GM19438 (cell line): ENCODE results near the gene EGFL7.

ENCODE experiments used
- ATAC-seq: cut with Tn5 transposase; IDR thresholded peaks from one replicate; pipeline ENCODE4 v1.9.1; 2021; ENCODE audit warnings: low read depth; ENCODE audit not compliant: unreplicated experiment

The EGFL7 gene

DNA sequence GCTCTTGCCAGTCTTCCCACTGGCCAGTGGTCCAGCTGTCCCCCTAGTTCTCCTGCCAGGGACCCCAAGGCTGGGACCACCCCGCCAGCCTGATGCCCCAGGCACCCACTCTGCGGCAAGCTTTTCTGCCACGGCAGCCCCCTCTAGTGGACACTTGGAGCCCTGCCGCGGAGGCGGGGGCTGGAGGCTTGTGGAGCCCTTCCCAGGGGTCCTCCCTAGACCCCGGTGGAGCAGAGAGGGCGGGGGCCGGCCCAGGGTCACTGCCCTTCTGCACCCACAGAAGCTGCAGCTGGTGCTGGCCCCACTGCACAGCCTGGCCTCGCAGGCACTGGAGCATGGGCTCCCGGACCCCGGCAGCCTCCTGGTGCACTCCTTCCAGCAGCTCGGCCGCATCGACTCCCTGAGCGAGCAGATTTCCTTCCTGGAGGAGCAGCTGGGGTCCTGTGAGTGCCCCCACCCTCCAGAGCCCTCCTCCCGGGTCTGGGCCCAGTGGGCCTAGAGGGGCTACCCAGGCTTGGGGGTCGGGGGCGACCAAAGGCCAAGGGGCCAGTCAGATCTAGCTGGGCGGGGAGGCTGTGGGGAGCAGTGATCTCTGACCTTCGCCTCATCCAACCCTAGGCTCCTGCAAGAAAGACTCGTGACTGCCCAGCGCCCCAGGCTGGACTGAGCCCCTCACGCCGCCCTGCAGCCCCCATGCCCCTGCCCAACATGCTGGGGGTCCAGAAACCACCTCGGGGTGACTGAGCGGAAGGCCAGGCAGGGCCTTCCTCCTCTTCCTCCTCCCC lies 9.1 kb downstream of the EGFL7 start:
- ATAC-seq: no peak

DNA sequence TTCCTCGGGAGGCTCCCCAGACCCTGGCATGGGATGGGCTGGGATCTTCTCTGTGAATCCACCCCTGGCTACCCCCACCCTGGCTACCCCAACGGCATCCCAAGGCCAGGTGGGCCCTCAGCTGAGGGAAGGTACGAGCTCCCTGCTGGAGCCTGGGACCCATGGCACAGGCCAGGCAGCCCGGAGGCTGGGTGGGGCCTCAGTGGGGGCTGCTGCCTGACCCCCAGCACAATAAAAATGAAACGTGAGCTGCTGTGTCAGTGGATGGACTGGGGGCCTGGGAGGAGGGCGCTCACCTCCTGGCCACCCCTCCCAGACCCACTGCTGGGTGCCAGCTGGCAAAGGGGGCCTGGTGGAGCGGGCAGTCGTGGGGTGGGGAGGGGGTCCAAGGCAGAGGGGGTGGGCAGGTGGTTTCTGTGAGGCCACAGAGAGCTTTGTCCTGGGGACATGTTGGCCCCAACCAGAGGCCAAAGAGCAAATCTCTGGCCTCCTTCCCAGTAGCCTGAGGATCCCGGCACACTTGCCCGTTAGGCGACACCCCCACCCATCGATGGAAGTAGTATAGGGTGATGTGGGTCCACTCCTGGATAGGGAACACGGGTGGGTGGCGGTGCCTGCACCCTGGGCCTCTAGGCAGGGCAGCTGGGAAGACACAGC lies 9.8 kb downstream of the EGFL7 start:
- no peak for ATAC-seq

DNA sequence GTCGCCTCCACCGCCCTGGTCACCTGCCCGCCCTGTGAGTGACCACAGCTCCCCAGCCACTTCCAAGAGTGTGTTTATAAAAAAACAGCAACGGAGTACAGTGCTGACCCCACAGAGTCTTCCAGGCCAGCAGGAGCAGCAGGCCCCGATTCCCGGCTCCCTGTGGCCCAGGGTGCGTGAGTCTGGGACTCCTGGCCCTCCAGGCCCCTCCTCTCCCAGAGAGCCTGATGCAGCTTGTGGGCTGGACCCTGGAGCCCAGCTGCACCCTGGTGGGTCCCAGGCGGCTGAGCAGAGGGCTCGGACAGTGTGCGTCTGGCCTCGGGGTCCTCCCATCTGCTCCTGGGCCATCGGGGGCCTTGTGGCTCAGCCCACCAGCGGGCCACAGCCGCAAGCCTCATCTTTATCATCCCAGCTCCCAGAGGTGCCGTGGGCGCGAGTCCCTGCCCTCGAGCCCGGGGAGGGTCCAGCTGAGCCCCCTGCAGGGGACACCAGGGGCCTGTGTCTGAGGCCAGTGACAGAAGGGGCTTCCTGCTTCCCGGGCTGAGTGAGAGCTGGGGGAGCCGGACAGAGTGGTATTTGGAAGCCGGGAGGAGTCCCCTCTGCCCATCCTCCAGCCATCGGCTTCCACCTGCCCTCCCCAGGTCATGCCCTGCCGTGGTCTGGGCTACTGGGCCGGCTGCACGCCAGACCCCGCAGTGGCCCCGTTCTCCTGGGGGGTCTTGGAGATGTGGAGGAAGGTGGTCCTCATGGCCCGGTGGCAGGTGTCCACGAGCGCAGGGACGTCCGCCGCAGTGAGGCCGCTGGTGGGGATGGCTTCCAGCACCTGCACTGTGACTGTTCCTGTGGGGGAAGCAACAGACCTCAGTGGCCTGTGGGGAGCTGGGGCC lies 10.6 kb downstream of the EGFL7 start:
- no peak for ATAC-seq

DNA sequence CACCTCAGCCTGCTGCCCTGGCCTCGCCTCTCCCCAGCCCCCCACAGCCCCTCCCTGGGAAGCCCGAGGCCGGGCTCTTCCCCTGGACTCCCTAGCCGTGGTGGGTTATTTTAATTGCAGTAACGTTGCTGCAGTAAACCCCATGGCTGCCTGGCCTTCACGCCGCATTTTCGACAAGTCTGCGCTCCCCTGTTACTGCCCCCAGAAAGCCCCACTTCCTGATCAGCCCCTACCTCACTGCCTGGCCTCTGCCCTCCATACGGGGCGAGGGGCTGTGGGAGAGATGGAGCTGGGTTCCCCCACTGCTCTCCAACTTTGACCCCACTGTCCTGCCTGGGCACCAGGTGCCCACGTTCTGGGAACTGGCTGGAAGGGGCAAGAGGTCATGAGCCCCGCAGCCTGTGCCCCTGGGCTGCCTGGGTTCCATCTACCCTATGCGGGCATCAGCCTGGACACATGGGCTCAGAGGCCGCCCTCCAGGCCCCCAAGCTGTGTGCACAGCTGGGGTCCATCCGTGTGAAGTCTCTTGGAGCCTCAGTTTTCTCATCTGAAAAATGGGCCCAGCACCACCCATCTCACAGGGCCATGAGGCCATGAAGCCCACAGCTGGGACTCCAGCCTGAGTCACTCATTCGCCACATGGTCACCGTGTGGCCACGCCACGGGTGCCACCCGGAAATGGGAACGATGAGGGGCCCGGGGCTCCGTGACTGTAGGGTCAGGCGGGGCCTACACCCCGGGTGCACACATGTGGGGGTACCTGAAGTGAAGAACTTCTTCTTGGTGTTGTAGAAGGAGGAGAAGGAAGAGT lies 11.5 kb downstream of the EGFL7 start:
- ATAC-seq: no peak

DNA sequence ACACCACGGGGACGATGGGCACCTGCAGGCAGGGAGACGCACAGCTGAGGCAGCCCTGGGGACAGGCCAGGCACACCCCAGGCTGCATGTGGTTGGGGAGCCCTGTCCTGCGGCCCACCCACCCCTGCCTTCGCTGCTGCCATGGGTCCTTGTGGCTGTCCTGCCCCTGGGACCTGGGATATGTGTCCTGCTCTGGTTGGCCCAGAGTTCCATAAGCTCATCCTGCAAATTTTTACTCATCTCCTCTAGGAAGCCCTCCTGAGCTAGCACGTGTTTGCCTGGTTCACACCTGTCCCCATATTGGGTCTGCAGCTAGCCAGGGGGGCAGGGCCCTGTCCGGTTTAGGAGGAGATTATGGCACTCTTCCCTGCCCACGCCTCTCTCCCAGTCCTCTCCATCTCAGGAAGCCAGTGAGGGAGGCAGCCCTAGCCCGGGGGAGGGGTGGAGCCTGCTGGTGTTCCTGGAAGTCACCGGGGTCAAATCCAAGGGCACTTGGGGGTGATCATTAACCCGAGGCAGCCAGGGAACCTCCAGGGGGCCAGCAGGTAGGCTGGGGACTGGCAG lies 12.2 kb downstream of the EGFL7 start:
- ATAC-seq: no peak

DNA sequence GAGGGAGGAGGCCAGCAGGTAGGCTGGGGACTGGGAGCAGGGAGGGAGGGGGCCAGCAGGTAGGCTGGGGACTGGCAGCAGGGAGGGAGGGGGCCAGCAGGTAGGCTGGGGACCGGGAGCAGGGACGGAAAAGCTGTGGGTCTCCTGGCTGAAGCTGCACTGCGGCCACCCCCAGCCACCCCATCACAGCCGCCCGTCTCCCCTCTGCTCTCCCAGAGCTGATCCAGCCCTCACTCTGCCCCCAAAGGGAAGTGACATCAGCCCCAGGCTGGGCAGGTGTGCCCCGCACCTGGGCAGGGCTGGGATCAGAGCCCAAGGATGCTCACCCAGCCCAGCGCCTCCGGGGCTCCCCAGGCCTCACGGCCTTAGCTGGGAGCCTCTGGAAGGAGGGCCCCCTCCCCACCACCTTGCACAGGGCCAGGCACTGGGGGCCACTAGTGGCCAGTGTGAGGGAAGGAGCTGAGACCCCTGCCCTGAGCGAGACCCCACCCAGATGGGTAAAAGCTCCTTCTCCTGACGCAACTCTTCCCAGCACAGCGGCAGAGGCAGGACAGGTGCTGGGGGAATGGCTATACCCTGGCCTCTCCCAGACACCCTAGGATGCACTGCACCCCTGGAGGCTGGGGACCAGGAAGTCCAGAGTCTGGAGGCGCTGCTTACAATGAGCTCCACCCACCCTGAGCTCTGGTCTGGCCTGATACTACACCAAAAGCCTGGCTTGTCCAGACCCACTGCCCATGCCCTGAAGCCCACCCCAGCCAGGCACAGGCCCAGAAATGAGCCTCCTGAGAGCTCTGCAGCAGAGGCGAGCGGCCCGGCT lies 13.0 kb downstream of the EGFL7 start:
- ATAC-seq: no peak

DNA sequence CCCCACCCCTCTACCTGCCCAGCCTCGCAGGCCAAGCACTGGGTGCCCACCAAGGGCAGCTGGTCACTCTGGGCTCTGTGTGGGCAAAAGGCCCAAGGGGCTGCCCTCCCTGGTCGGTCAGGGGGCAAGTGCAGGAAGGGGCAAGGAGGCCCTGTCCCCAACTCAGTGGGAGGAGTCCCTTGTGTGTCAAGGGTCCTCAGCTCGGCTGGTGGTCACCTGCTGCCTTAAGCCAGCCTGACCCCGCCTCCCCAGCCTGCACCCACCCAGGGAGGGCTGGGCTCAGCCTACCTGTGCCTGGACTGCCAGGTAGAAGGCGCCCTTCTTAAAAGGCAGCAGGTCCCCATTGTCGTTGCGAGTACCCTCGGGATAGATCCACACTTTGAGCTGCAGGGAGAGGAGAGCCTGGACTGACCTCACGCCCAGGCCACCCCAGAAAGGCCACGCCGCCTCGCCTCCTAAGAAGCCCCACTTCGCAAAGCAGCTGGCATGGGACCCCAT lies 13.6 kb downstream of the EGFL7 start:
- ATAC-seq: no peak

DNA sequence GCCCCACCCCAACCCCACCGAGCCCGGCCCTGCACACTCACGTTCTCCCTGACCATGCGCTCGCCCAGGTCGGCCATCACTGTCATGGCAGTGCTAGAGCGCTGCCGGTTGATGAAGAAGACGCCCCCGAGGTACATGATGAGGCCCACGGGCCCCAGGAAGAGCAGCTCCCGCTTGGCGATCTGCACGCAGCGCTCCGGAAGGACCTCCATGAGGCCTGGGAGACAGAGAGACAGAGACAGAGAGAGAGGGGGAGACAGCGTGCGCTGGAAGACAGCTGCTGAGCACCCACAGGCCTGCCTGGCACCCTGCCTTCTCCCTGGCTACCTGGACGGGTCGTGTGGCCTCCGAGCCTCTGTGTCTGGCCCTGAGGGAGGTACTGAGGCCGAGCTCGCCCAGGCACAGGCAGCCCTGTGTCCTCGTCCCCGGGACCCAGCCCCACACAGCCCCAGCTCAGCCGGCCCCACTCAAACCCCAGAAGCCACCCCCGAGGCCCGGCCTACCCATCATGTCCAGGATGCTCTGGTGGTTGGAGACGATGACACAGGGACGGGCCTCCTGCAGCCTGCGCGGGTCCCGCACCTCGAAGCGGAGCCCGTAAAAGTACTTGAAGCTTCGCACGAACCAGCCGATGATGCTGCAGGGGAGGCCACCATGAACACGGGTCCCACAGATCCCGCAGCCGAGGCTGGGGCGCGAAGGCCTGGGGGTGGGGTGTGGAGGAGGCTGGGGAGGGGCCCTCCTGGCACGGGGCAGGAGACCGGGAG lies 14.4 kb downstream of the EGFL7 start:
- no peak for ATAC-seq

DNA sequence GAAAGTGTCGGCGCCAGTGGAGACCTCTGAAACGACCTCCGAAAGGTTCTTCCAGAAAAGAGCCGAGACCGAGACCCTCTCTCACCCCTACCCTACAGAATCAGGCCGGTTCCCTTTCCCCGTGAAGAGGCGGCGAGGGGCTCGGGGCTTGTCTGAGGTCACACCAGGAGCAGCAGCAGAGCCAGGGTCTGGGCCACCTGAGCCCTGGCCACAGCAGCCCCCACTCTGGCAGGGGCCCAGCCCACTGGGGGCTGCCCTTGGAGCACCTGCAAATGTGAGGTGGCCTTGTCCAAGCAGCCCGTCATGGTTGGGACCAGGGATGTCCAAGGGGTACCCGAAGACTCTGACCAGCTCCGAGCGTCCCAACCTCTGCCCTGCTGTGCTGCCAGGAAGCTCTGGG lies 15.3 kb downstream of the EGFL7 start:
- ATAC-seq: no peak

DNA sequence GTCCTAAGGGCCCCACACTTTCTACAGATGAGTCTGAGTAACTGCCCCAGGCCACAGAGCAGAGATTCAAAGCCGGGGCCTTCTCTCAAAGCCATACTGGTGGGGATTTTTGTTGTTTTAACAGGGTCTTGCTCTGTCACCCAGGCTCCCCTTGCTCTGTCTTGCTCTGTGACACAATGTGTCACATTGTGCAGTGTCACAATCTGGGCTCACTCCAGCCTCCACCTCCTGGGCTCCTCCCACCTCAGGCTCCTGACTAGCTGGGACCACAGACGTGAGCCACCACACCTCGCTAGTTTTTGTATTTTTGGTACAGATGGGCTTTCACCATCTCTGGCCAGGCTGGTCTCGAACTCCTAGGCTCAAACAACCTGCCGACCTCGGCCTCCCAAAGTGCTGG lies 15.9 kb downstream of the EGFL7 start:
- no peak for ATAC-seq

DNA sequence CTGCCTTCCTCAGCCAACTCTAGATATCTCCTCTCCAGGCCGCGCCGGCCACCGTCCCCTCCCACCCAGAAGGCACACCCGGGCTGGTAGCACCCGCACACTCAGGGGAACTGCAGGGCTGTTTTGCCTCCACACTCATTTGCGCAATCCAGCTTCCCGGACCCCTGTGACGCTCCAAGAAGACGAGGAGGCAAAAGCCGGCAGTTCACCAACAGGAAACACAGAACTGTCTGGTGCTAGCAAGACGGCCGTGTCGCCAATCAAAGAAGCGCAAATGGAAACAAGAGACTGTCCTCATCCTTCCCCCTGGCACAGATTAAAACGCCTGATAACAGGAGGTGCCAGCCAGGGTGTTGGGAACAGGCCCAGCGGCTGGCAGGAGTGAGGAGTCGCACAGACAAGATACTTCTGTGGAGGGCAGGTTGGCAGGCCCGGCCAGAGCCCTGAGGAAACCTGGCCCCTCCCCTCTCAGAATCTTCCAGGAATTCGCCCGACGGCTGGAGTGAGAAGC lies 16.8 kb downstream of the EGFL7 start:
- ATAC-seq: no peak

DNA sequence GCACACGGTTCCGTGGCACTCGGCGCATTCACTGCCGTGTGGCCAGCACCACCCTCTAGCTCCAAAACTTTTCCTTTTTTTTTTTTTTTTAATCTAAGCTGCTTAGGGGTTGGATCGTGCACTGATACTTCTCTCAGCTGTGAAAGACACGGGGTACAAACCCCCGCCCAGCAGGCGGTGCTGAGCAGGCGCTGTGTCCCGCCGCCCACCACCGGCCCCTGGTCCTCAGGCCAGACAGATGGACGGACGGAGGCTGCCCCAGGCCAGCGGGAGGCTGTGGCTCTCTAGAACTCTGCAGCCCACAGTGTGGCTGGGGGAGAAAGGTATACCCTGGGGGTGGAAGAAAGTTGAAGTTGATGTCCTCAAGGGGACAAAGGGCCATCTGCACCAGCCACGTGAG lies 18.3 kb downstream of the EGFL7 start:
- no peak for ATAC-seq

DNA sequence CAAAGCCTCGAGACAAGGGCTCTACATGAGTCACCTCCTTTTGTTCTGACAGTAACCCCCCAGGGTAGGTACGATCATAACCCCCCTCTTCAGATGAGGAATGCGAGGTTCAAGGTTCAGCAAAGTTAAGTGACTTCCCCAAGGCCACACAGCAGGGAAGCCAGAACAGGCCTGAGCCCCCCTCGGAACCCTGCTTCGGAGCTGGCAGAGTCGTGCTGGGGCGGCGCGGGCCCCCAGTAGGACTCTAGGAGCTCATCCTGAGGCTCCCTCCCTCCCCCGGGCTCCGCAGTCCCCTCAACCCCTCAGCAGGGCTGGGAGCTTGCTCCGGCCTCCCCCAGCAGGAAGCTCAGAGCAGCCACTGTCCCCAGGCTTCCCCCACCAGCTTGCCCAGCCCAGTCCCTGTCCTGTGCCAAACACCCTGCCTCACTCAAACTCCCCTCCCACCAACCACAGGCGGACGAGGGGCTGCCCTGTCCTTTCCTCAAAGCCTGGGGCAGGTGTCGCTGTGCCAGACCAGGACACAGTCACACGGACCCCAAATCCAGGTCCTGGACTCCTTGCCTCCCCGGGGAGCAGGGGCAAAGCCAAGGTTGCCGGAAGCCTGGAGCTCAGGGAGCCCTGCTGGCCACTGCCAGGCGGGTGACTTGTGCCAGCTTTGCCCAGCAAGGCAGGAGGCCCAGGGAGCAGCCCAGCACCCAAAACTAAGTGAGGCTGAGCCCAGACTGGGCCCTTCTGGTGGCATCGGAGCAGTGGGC lies 19.4 kb downstream of the EGFL7 start:
- no peak for ATAC-seq

DNA sequence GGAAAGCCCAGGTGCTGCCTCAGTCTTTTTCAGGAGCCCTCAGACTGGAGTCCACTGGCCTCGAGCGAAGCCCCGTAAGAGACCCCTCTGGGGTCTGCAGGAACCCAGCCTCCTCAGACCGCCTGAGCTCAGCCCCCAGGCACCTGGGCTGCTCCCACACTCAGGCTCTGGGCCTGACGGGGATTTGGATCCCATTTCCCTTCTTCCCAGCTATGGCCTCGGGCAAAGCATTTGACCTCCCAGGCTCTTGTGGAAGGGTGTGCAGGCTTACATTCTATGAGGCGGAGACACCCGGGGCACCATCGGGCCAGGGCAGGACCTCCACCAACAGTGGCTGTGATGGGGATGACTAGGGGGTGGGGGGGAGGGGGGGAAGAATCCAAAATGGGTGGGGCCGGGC lies 20.0 kb downstream of the EGFL7 start:
- no peak for ATAC-seq

DNA sequence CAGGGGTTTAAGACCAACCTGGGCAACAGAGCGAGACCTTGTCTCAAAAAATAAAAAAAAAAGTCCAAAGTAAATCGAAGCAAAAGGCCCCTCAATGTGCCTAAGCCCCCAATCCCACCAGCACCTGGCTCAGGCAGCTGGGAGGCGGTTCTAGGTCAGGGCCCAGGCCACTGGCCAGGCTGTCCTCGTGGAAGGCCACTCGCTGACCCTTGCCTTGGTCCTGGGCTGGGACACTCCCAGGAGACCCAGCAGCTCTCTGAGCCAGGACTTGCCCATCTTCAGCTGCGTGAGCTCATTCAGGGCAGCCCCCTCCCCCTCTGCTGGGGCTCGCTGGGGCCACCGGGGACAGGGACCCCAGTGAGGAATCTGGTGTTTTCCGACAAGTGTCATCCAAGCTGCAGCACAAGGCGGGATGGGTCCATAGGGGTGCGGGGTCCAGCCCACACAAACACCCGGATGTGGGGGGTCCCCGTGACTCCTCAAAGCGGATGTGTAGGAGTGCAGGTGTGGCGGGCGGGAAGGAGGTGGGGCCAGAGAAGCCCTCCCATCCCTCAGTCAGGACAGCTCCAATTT lies 20.5 kb downstream of the EGFL7 start:
- no peak for ATAC-seq

DNA sequence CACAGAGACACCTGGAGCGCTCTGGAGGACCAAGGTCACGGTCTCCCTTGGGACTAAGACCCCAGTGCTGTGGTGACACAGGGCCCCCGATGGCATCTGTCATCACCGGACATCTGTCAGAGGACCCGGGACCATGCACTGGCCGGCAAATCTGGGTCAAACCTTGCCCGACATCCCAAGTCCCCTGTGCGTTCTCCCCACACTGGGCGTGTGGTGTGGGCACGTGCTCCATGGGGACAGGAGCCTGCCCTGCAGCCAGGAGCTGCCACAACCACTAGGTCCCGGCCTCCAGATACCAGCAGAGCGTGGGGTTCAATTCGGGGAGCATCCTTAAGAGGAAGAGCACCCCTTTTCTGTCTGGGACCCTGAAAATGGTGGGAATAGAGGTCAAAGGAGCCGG lies 21.0 kb downstream of the EGFL7 start:
- ATAC-seq: no peak

DNA sequence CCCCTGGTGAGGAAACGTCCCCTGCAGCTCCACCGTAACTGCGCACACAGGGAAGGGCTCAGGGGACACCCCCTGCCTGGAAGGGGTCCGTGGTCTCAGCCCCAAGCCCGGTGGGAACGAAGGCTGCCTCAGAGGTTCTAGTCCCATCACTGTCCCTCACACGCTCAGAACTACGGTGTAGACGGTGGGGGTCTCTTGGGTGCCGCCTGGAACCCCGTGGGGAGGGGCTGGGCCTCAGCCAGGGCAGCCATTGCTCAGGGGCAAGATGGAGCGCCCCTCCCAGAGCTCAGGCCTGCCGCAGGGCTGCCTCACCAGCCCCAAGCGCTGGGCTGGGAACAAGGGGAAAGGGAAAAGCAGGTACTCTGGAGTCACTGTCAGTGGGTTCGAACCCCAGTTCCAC lies 21.6 kb downstream of the EGFL7 start:
- no peak for ATAC-seq
